HEK293T (cell line): ENCODE data around the gene PITX2.

Experiments used
- CTCF ChIA-PET: fragments of 350-600 bp; formaldehyde crosslinking; extraction: SDS; loops from one replicate; lab custom pipeline; 2021; ENCODE audit warnings: antibody characterized with exemption, inconsistent platforms; lab: Yijun Ruan, JAX
- POLR2A ChIA-PET: fragments of 350-600 bp; formaldehyde crosslinking; extraction: SDS; loops from one replicate; lab custom pipeline; 2020; ENCODE audit warnings: antibody characterized with exemption, inconsistent platforms; lab: Yijun Ruan, JAX
- DNase-seq: peaks from one replicate; pipeline ENCODE4 v3.0.0; 2012; ENCODE audit warnings: mixed read lengths; ENCODE audit errors: extremely low spot score
- ARNT ChIP-seq: fragments of 450-650 bp; IDR thresholded peaks from 2 replicates; pipeline ENCODE4 v1.6.1; 2017; ENCODE audit warnings: mild to moderate bottlenecking
- BHLHE40 ChIP-seq: fragments of 450-650 bp; IDR thresholded peaks from 2 replicates; pipeline ENCODE4 v1.6.1; 2016; ENCODE audit warnings: mild to moderate bottlenecking, moderate library complexity, borderline replicate concordance
- CTBP1 ChIP-seq: fragments of 450-650 bp; IDR thresholded peaks from 2 replicates; pipeline ENCODE4 v1.6.1; 2016; ENCODE audit warnings: borderline replicate concordance
- ELF4 ChIP-seq: fragments of 450-650 bp; IDR thresholded peaks from 2 replicates; pipeline ENCODE4 v1.6.1; 2017; ENCODE audit warnings: antibody characterized with exemption
- FOXA1 ChIP-seq: fragments of 450-650 bp; IDR thresholded peaks from 2 replicates; pipeline ENCODE4 v1.6.1; 2016; ENCODE audit warnings: mild to moderate bottlenecking
- FOXK2 ChIP-seq: fragments of 450-650 bp; IDR thresholded peaks from 2 replicates; pipeline ENCODE4 v1.6.1; 2016; ENCODE audit warnings: mild to moderate bottlenecking
- FOXM1 ChIP-seq: fragments of 450-650 bp; IDR thresholded peaks from 2 replicates; pipeline ENCODE4 v1.6.1; 2017; ENCODE audit warnings: mild to moderate bottlenecking, borderline replicate concordance
- HDGF ChIP-seq: fragments of 450-650 bp; IDR thresholded peaks from 2 replicates; pipeline ENCODE4 v1.6.1; 2017; ENCODE audit warnings: antibody characterized with exemption, borderline replicate concordance
- L3MBTL2 ChIP-seq: fragments of 450-650 bp; conservative IDR thresholded peaks from 2 replicates; pipeline ENCODE4 v1.6.1; 2016; ENCODE audit warnings: mild to moderate bottlenecking
- LEF1 ChIP-seq: fragments of 450-650 bp; IDR thresholded peaks from 2 replicates; pipeline ENCODE4 v1.6.1; 2017; ENCODE audit warnings: mild to moderate bottlenecking, borderline replicate concordance
- NFRKB ChIP-seq: fragments of 450-650 bp; IDR thresholded peaks from 2 replicates; pipeline ENCODE4 v1.6.1; 2016; ENCODE audit warnings: mild to moderate bottlenecking, moderate library complexity
- SP1 ChIP-seq: fragments of 450-650 bp; IDR thresholded peaks from 2 replicates; pipeline ENCODE4 v1.6.1; 2017
- SUZ12 ChIP-seq: fragments of 450-650 bp; IDR thresholded peaks from 2 replicates; pipeline ENCODE4 v1.6.1; 2016; ENCODE audit warnings: mild to moderate bottlenecking
- TARDBP ChIP-seq: fragments of 450-650 bp; IDR thresholded peaks from 2 replicates; pipeline ENCODE4 v1.6.1; 2016
- ZNF384 ChIP-seq: fragments of 450-650 bp; IDR thresholded peaks from 2 replicates; pipeline ENCODE4 v1.6.1; 2016
- TF ChIP-seq, protein P1 (sequence below): fragments of 450-650 bp; IDR thresholded peaks from 2 replicates; pipeline ENCODE4 v1.6.1; 2016

PITX2 gene

DNA sequence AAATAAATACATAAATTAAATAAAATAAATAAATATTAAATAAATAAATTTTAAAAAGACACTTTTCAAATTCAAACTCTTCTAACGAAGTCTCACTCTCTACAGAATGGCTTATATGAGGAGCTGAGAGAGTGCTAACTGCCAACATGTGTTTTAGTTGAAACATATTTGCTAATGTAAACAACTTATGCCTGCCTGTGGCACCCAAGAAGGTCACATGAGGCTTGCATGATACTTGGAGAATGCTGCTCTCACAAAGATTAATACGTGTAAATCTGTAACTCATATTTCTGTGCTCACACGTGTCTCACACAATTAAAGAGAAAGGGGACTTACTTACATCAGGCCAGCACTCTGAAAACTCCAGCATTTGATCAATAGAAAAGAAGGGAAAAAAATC, 43.2 kb upstream of the PITX2 start:
- ChIA-PET POLR2A (no interaction called here), CTCF (no interaction called here)
- DNase-seq: no peak
- TF ChIP-seq FOXM1: no peak
- no peak for TF ChIP-seq NFRKB
- TF ChIP-seq LEF1: no peak
- TF ChIP-seq HDGF: no peak
- TF ChIP-seq ARNT: no peak

DNA sequence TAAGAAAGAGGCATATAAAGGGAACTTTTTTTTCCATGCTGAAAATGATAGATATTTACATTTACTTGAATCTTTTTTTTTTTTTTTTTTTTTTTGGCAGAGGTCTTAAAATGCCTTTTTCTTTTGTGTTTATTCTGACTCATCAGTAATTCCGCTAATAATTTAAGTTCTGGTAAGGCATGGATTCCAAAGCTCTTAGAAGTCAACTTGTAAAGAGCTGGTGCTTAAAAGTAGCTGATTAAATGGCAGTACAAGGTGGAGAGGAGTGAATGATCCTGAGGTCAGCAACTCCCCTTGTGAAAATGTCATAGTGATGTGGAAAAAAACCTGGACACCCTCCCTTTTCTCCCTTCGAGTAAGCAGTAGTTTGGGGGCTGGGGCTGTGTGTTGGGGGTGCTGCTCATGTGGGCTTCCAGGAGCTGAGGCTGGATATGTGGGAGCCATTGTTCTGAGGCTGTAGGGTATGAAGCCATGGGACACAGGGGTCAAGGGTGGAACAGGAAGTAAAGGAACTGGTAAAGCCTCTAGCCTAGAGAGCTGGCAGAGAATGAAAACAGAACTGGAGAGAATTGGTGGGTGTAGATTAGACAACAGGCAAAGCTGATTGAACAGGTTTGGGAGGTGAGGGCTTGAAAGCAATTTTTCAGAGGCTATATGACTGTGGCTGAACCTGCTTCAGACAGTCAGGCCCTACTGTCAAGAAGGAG, 41.0 kb upstream of the PITX2 start:
- POLR2A ChIA-PET: interaction anchor here (1.4 kb wide), 1 partner anchor 27 kb away, joined by 4 read pairs; no protein-coding TSS in a partner anchor
- TF ChIP-seq, protein P1, sequence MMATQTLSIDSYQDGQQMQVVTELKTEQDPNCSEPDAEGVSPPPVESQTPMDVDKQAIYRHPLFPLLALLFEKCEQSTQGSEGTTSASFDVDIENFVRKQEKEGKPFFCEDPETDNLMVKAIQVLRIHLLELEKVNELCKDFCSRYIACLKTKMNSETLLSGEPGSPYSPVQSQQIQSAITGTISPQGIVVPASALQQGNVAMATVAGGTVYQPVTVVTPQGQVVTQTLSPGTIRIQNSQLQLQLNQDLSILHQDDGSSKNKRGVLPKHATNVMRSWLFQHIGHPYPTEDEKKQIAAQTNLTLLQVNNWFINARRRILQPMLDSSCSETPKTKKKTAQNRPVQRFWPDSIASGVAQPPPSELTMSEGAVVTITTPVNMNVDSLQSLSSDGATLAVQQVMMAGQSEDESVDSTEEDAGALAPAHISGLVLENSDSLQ: no peak
- TF ChIP-seq CTBP1: no peak
- TF ChIP-seq NFRKB: no peak
- TF ChIP-seq TARDBP: no peak
- no peak for TF ChIP-seq SP1
- no peak for TF ChIP-seq BHLHE40
- no peak for TF ChIP-seq ZNF384
- TF ChIP-seq LEF1: no peak
- TF ChIP-seq ARNT: no peak
- TF ChIP-seq FOXK2: no peak
- TF ChIP-seq L3MBTL2: no peak
- no peak for TF ChIP-seq SUZ12
- TF ChIP-seq ELF4: no peak

DNA sequence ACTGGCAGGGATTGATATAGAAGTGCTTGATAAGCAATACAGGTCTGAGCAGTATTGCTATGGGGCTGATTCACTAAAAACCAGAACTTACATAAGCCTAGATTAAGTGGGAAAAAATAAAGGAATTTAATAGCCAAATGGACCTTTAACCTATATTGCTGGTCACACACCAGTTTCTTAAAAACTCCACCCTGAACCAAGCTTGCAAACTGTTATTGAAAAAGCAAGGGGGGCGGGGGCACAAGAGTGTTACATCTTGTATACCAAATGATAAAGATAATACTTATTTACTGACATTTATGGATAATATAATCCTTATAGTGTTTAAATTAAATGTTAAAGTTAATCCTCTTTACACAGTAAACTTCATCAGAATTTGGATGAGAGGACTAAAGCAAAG, 40.3 kb upstream of the PITX2 start:
- ChIA-PET CTCF (interaction anchor here (0.7 kb wide), 1 partner anchor 82 kb away, joined by 3 read pairs; no protein-coding TSS in a partner anchor), POLR2A (interaction anchor here (1.4 kb wide), 1 partner anchor 27 kb away, joined by 4 read pairs; no protein-coding TSS in a partner anchor)
- no peak for TF ChIP-seq FOXK2
- TF ChIP-seq BHLHE40: no peak
- TF ChIP-seq L3MBTL2: no peak
- no peak for TF ChIP-seq FOXM1
- TF ChIP-seq NFRKB: no peak
- DNase-seq: no peak

More for the DNA sequence above, 41.0 kb upstream of the PITX2 start:
- DNase-seq: no peak
- CTCF ChIA-PET: interaction anchor here (0.7 kb wide), 1 partner anchor 81 kb away, joined by 3 read pairs; no protein-coding TSS in a partner anchor

DNA sequence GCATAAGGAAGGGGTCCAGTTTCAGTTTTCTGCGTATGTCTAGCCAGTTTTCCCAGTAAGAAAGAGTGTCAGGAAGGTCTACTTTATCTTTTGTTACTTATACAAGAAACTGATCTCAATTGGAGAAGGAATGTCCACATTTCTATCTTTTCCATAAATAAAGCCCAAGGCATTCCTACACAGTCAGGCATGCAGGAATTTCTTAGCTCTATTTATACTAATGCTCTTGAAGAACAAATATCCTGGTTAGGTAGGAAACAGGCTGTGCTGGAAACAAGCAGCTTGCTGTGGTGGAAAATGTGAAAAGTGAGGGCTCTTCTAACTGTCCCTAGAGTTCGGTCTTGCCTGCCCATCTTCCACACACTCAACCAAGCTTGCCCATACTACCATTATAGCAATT, 37.9 kb upstream of the PITX2 start:
- DNase-seq: no peak
- CTCF ChIA-PET: no interaction called here
- TF ChIP-seq ELF4 (no peak), ZNF384 (no peak), FOXM1 (no peak), SP1 (no peak), FOXA1 (no peak), L3MBTL2 (no peak), LEF1 (no peak), FOXK2 (no peak), TARDBP (no peak), NFRKB (no peak), ARNT (no peak)
- TF ChIP-seq, protein P1: no peak
- POLR2A ChIA-PET: no interaction called here

DNA sequence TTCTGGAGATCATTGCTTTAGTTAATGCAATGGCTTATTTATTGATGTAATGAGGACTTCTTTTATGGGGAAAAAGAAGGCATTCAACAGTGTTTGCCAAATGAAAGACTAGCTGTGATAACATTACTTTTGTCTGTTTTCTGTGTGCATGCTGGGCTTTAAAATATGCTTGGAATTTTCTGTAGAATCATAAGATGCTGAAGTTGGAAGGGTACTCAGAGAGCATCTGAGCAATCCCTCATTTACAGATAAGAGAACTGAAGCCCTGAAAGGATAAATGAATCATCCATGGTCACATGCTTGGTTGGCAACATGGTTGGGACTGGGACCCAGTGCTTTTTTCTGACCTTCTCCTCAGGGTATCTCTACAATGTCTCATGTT, 31.4 kb upstream of the PITX2 start:
- ChIA-PET POLR2A (no interaction called here), CTCF (no interaction called here)
- TF ChIP-seq, protein P1: no peak
- TF ChIP-seq CTBP1 (no peak), BHLHE40 (no peak), LEF1 (no peak), ARNT (no peak), FOXA1 (no peak)
- no peak for DNase-seq

DNA sequence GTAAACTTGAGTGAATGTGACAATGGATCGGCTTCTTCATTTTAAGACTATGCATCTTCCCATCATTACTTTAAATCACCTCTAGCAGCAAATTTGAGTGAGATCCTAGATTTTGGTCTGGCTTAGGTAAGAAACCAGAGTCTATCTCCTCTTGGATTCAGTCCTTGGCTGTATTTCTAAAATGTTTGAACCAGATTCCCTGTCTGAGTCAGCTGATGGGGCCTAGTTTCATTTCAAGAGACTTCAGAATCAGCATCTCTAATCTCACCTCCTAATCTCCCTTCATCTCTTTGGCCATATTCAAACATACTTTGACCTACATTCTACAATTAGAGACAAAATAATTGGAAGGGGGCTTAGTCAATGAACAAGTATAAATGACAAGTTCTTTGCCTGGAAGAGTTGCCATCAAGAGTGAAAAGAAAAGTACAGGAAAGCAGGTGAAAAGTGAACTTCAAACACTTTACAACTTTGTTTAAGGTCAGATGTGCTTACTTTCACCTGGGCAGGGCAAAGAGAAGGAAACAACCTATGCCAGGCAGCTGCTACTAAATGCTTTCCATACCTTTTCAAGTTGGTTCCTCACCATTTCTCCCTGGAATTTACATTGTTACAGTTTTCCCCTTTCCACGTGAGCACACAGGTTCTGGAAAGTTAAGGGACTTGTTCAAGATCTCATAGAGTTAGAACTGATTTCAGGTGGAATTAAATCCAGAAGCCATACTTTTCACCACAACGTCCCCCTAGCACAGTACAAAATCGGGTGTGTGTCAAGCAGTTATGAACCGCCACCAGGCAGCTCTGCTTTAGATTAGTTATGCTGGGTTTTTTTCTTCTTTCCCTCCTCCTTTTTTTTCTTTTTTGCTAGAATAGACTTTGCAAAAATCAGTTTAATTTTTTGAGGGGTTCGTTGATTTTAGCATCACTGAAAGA, 30.7 kb upstream of the PITX2 start:
- no peak for DNase-seq
- ChIA-PET CTCF (no interaction called here), POLR2A (no interaction called here)
- TF ChIP-seq SP1 (no peak), HDGF (no peak), FOXM1 (no peak), ARNT (no peak), TARDBP (no peak), ELF4 (no peak), BHLHE40 (no peak), FOXK2 (no peak), L3MBTL2 (no peak), LEF1 (no peak), NFRKB (no peak)
- TF ChIP-seq, protein P1: no peak
